ENCODE data around the gene DLGAP1.

- TF ChIP-seq CEBPB (IDR thresholded peaks at IDR 0.05; ENCODE audit: low read depth, low read length) (no peak), CTCF (conservative IDR thresholded peaks at IDR 0.05; ENCODE audit: low read depth, low read length) (no peak), POLR2A (IDR thresholded peaks at IDR 0.05; ENCODE audit: low read depth, low read length) (no peak), MAFK (IDR thresholded peaks at IDR 0.05; ENCODE audit: low read depth, low read length) (no peak), USF2 (IDR thresholded peaks at IDR 0.05; ENCODE audit: low read depth, low read length) (no peak), SMC3 (IDR thresholded peaks at IDR 0.05; ENCODE audit: low read depth, low read length) (no peak), RAD21 (IDR thresholded peaks at IDR 0.05; ENCODE audit: low read length) (no peak), NFE2L2 (IDR thresholded peaks at IDR 0.05; ENCODE audit: low read depth, low read length) (no peak), RFX5 (IDR thresholded peaks at IDR 0.05; ENCODE audit: low read depth, low read length) (no peak), RCOR1 (IDR thresholded peaks at IDR 0.05; ENCODE audit: insufficient replicate concordance, low read length) (no peak), BHLHE40 (IDR thresholded peaks at IDR 0.05; ENCODE audit: low read depth, low read length) (no peak), ELK1 (IDR thresholded peaks at IDR 0.05; ENCODE audit: borderline replicate concordance, low read depth, low read length) (no peak)
These were observed 335.9 kb downstream of the DLGAP1 start for GRCh38 chr18:4119127-4119648.
